Measurements from ENCODE around the gene VWA2.

VWA2 gene

GRCh38 chr10:114239117-114239993, at the start of gene VWA2:
TSS of gene VWA2 (plus strand) at chr10:114239254. CDS start at chr10:114248714, 9,460 bp downstream.
- in situ Hi-C loops (cut with HindIII; ENCODE audit: low sequenced_read_pairs), result no loop called here

- in situ Hi-C loops (cut with HindIII; ENCODE audit: low sequenced_read_pairs), result loop anchor here (5.0 kb wide), 1 partner anchor 68 kb away; no protein-coding TSS in a partner anchor
Observed at GRCh38 chr10:114189700-114190099, 49.4 kb upstream of the VWA2 start.

GRCh38 chr10:114195079-114195478, 44.0 kb upstream of the VWA2 start:
- in situ Hi-C loops (cut with HindIII; ENCODE audit: low sequenced_read_pairs), result no loop called here

GRCh38 chr10:114199239-114199638, 39.8 kb upstream of the VWA2 start:
- in situ Hi-C loops (cut with HindIII; ENCODE audit: low sequenced_read_pairs), result no loop called here

- in situ Hi-C loops (cut with HindIII; ENCODE audit: low sequenced_read_pairs), result no loop called here
Observed at GRCh38 chr10:114202812-114203211, 36.2 kb upstream of the VWA2 start.

- in situ Hi-C loops (cut with HindIII; ENCODE audit: low sequenced_read_pairs), result no loop called here
Observed at GRCh38 chr10:114206902-114207301, 32.2 kb upstream of the VWA2 start.

- in situ Hi-C loops (cut with HindIII; ENCODE audit: low sequenced_read_pairs), result no loop called here
Observed at GRCh38 chr10:114207349-114207748, 31.7 kb upstream of the VWA2 start.

GRCh38 chr10:114208351-114208750, 30.7 kb upstream of the VWA2 start:
- in situ Hi-C loops (cut with HindIII; ENCODE audit: low sequenced_read_pairs), result no loop called here

GRCh38 chr10:114212153-114212552, 26.9 kb upstream of the VWA2 start:
- in situ Hi-C loops (cut with HindIII; ENCODE audit: low sequenced_read_pairs), result no loop called here

GRCh38 chr10:114215033-114215432, 24.0 kb upstream of the VWA2 start:
- in situ Hi-C loops (cut with HindIII; ENCODE audit: low sequenced_read_pairs), result no loop called here

GRCh38 chr10:114220281-114220680, 18.8 kb upstream of the VWA2 start:
- in situ Hi-C loops (cut with HindIII; ENCODE audit: low sequenced_read_pairs), result no loop called here

GRCh38 chr10:114221235-114221634, 17.8 kb upstream of the VWA2 start:
- in situ Hi-C loops (cut with HindIII; ENCODE audit: low sequenced_read_pairs), result no loop called here

- in situ Hi-C loops (cut with HindIII; ENCODE audit: low sequenced_read_pairs), result no loop called here
Observed at GRCh38 chr10:114223066-114223465, 16.0 kb upstream of the VWA2 start.

- in situ Hi-C loops (cut with HindIII; ENCODE audit: low sequenced_read_pairs), result no loop called here
Observed at GRCh38 chr10:114228156-114228555, 10.9 kb upstream of the VWA2 start.

GRCh38 chr10:114232561-114233176, 6.4 kb upstream of the VWA2 start:
- in situ Hi-C loops (cut with HindIII; ENCODE audit: low sequenced_read_pairs), result no loop called here

GRCh38 chr10:114233482-114233881, 5.6 kb upstream of the VWA2 start:
- in situ Hi-C loops (cut with HindIII; ENCODE audit: low sequenced_read_pairs), result no loop called here

GRCh38 chr10:114234132-114234531, 4.9 kb upstream of the VWA2 start:
- in situ Hi-C loops (cut with HindIII; ENCODE audit: low sequenced_read_pairs), result no loop called here

GRCh38 chr10:114239994-114240345, 916 bp downstream of the VWA2 start:
- in situ Hi-C loops (cut with HindIII; ENCODE audit: low sequenced_read_pairs), result no loop called here

GRCh38 chr10:114242235-114242634, 3.2 kb downstream of the VWA2 start:
- in situ Hi-C loops (cut with HindIII; ENCODE audit: low sequenced_read_pairs), result no loop called here

GRCh38 chr10:114243661-114244060, 4.6 kb downstream of the VWA2 start:
- in situ Hi-C loops (cut with HindIII; ENCODE audit: low sequenced_read_pairs), result no loop called here

GRCh38 chr10:114244126-114244525, 5.1 kb downstream of the VWA2 start:
- in situ Hi-C loops (cut with HindIII; ENCODE audit: low sequenced_read_pairs), result no loop called here

- in situ Hi-C loops (cut with HindIII; ENCODE audit: low sequenced_read_pairs), result no loop called here
Observed at GRCh38 chr10:114245121-114245791, 6.2 kb downstream of the VWA2 start.

All from DLD1 (cell line).